GM23338 (cell line): ENCODE results near the gene PDIA4. TPM values are rescaled to one million over a fixed set of nuclear protein-coding genes. Genes with fewer than 3 reads are reported as not detected.

Source experiments
- ATAC-seq: fragments of 200-7000 bp; cut with Tn5 transposase; 3 replicates; pipeline ENCODE4 v1.9.1; 2020
- DNase-seq: peaks from one replicate; pipeline ENCODE4 v3.0.0-alpha.2; 2015; ENCODE audit warnings: low spot score
- H2AFZ ChIP-seq: fragments of 200-600 bp; sonication (generic); 2 replicates; pipeline ENCODE4 v1.8.0; 2016; ENCODE audit warnings: antibody characterized with exemption, mild to moderate bottlenecking, moderate library complexity
- H3F3A ChIP-seq: fragments of 200-600 bp; sonication (generic); replicated peaks from 2 replicates; pipeline ENCODE4 v1.8.0; 2017; ENCODE audit warnings: antibody characterized with exemption, mixed run types, low read depth
- H3K27ac ChIP-seq: fragments of 200-600 bp; sonication (generic); 2 replicates; pipeline ENCODE4 v1.6.1; 2016; ENCODE audit warnings: low read depth
- H3K27me3 ChIP-seq: fragments of 200-600 bp; sonication (generic); 2 replicates; pipeline ENCODE4 v1.8.0; 2016; ENCODE audit warnings: mild to moderate bottlenecking, mixed run types, moderate library complexity; ENCODE audit not compliant: insufficient read depth
- H3K36me3 ChIP-seq: fragments of 200-600 bp; sonication (generic); 2 replicates; pipeline ENCODE4 v1.8.0; 2016; ENCODE audit warnings: mild to moderate bottlenecking; ENCODE audit not compliant: insufficient read depth
- H3K4me1 ChIP-seq: fragments of 200-600 bp; sonication (generic); 2 replicates; pipeline ENCODE4 v1.8.0; 2016; ENCODE audit warnings: mild to moderate bottlenecking, moderate library complexity; ENCODE audit not compliant: insufficient read depth
- H3K4me2 ChIP-seq: fragments of 200-600 bp; sonication (generic); 2 replicates; pipeline ENCODE4 v1.7.1; 2017; ENCODE audit warnings: mixed run types
- H3K4me3 ChIP-seq: fragments of 200-600 bp; sonication (generic); 2 replicates; pipeline ENCODE4 v1.6.1; 2016; ENCODE audit warnings: mixed run types
- H3K79me2 ChIP-seq: fragments of 200-600 bp; sonication (generic); replicated peaks from 2 replicates; pipeline ENCODE4 v1.8.0; 2017; ENCODE audit warnings: mild to moderate bottlenecking; ENCODE audit not compliant: insufficient read depth
- H3K9me2 ChIP-seq: fragments of 200-600 bp; sonication (generic); 2 replicates; pipeline ENCODE4 v1.8.0; 2017; ENCODE audit not compliant: insufficient read depth
- H4K20me1 ChIP-seq: fragments of 200-600 bp; sonication (generic); replicated peaks from 2 replicates; pipeline ENCODE4 v1.8.0; 2017; ENCODE audit warnings: mild to moderate bottlenecking; ENCODE audit not compliant: insufficient read depth
- H3K27ac Mint-ChIP-seq: 2 replicates; pipeline ENCODE4 v1.8.0; 2020; ENCODE audit warnings: inconsistent platforms, mild to moderate bottlenecking, moderate library complexity, mixed read lengths
- H3K27me3 Mint-ChIP-seq: 3 replicates; pipeline ENCODE4 v1.8.0; 2022; ENCODE audit warnings: low read depth, mild to moderate bottlenecking, moderate library complexity, mixed read lengths, inconsistent platforms; ENCODE audit not compliant: insufficient read depth, poor library complexity
- H3K36me3 Mint-ChIP-seq: 3 replicates; pipeline ENCODE4 v1.8.0; 2021; ENCODE audit warnings: low read depth, mild to moderate bottlenecking, inconsistent platforms, moderate library complexity, mixed read lengths
- H3K4me1 Mint-ChIP-seq: 3 replicates; pipeline ENCODE4 v1.8.0; 2020; ENCODE audit warnings: mild to moderate bottlenecking, inconsistent platforms, mixed read lengths
- H3K4me3 Mint-ChIP-seq: 3 replicates; pipeline ENCODE4 v1.8.0; 2021; ENCODE audit warnings: moderate library complexity, mild to moderate bottlenecking, inconsistent platforms, mixed read lengths
- H3K9me3 Mint-ChIP-seq: 3 replicates; pipeline ENCODE4 v1.8.0; 2020; ENCODE audit warnings: moderate library complexity, mild to moderate bottlenecking, inconsistent platforms, mixed read lengths
- CREB1 ChIP-seq: fragments of 250-450 bp; sonication (Bioruptor Pico); IDR thresholded peaks from 2 replicates; pipeline ENCODE4 v1.5.0; 2020; ENCODE audit warnings: low read depth, mild to moderate bottlenecking, moderate library complexity
- EZH2 ChIP-seq: fragments of 200-600 bp; sonication (generic); IDR thresholded peaks from one replicate; pipeline ENCODE4 v1.8.0; 2017; ENCODE audit warnings: antibody characterized with exemption, mild to moderate bottlenecking, low read depth; ENCODE audit not compliant: unreplicated experiment
- EZH2phosphoT487 ChIP-seq: fragments of 200-600 bp; sonication (generic); IDR thresholded peaks from one replicate; pipeline ENCODE4 v1.8.1; 2018; ENCODE audit warnings: antibody characterized with exemption; ENCODE audit not compliant: unreplicated experiment
- JUNB ChIP-seq: IDR thresholded peaks from one replicate; pipeline ENCODE4 v1.6.1; 2016; ENCODE audit warnings: antibody characterized with exemption; ENCODE audit not compliant: unreplicated experiment
- NANOG ChIP-seq: IDR thresholded peaks from 2 replicates; pipeline ENCODE4 v1.6.1; 2016; ENCODE audit warnings: antibody characterized with exemption, borderline replicate concordance
- POLR2AphosphoS5 ChIP-seq: IDR thresholded peaks from 2 replicates; pipeline ENCODE4 v1.6.1; 2016; ENCODE audit warnings: antibody characterized with exemption, low read depth
- STAT1 ChIP-seq: IDR thresholded peaks from one replicate; pipeline ENCODE4 v1.6.1; 2016; ENCODE audit warnings: antibody characterized with exemption; ENCODE audit not compliant: unreplicated experiment
- ZNF114 ChIP-seq: fragments of 250-450 bp; sonication (Bioruptor Pico); IDR thresholded peaks from 2 replicates; pipeline ENCODE4 v1.5.0; 2020; ENCODE audit warnings: mild to moderate bottlenecking, moderate library complexity
- ZNF331 ChIP-seq: fragments of 250-450 bp; sonication (Bioruptor Pico); IDR thresholded peaks from 2 replicates; pipeline ENCODE4 v1.5.0; 2020; ENCODE audit warnings: low read depth, mild to moderate bottlenecking, moderate library complexity
- polyA plus RNA-seq: library from polyadenylated mRNA; unstranded; fragments of >200 nt; fragmentation: Nextera tagmentation; extraction: Ambion mirVana; gene quantifications from 2 replicates; pipeline ENCODE4 v1.2.1, GENCODE V29; 2016
- total RNA-seq: library from RNA; depleted of rRNA; stranded (reverse); fragments of >200 nt; shearing (Covaris generic); gene quantifications from 2 replicates; pipeline ENCODE4 v1.2.3, GENCODE V29; 2014
- TF ChIP-seq, protein P1 (sequence below): IDR thresholded peaks from 2 replicates; pipeline ENCODE4 v1.6.1; 2016; ENCODE audit warnings: antibody characterized with exemption
- TF ChIP-seq, protein P2 (sequence below), 2 experiments: fragments of 200-600 bp in 1 of 2; sonication (generic) in 1 of 2; conservative IDR thresholded peaks; 2 replicates each; pipeline versions ENCODE4 v1.5.1 to v1.6.1; 2016 to 2017; ENCODE audit warnings: antibody characterized with exemption in 2 of 2, low read depth in 2 of 2, mild to moderate bottlenecking in 2 of 2, moderate library complexity in 1 of 2
- TF ChIP-seq, protein P3 (sequence below): fragments of 250-450 bp; sonication (Bioruptor Pico); IDR thresholded peaks from 2 replicates; pipeline ENCODE4 v1.5.0; 2020; ENCODE audit warnings: mild to moderate bottlenecking, moderate library complexity
- TF ChIP-seq, protein P4 (sequence below): IDR thresholded peaks from one replicate; pipeline ENCODE4 v1.6.1; 2018; ENCODE audit warnings: antibody characterized with exemption; ENCODE audit not compliant: unreplicated experiment

Gene PDIA4
- total and polyA plus RNA-seq, 2 experiments from 2014 or later: 196 to 332 TPM

DNA sequence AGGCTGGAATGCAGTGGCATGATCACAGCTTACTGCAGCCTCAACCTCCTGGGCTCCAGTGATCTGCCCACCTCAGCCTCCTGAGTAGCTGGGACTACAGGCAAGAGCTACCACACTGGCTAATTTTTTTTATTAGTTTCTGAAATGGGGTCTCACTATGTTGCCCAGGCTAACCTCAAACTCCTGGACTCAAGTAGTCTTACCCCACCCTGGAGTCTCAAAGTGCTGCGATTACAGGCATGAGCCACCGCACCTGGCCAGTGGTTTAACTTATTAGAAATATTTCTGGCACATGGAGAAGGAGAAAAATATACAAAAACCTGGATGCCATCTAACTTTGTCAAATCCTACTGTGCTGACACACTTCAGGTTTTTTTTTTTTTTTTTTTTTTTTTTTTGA lies 47.0 kb upstream of the PDIA4 start:
- H3K36me3 ChIP-seq: peaks cover 25% of the 10 kb centered on the region
- H3K27ac ChIP-seq: no peak overlapping the region
- H2AFZ ChIP-seq: no peak overlapping the region
- H3K9me2 ChIP-seq: no peaks in the 10 kb centered on the region; the same call in 1 of the 2 replicates
- Mint-ChIP-seq H3K4me1 (0 out of 3 replicates have a peak, but pooled peaks cover 5% of the 10 kb centered on the region), H3K4me3 (no peak overlapping the region), H3K9me3 (no peaks in the 10 kb centered on the region; the same call in 2 of the 3 replicates), H3K27ac (no peak overlapping the region), H3K36me3 (peaks cover 59% of the 10 kb centered on the region), H3K27me3 (peaks cover 5% of the 10 kb centered on the region)
- no peak overlapping the region for H3K4me3 ChIP-seq
- ATAC-seq (no peak), DNase-seq (no peak)
- H3K27me3 ChIP-seq: no peaks in the 10 kb centered on the region
- H3F3A ChIP-seq: peaks cover 38% of the 10 kb centered on the region
- no peaks in the 10 kb centered on the region; the same call in 1 of the 2 replicates for H3K4me1 ChIP-seq
- H3K79me2 ChIP-seq: peaks cover 16% of the 10 kb centered on the region
- TF ChIP-seq, protein P1, sequence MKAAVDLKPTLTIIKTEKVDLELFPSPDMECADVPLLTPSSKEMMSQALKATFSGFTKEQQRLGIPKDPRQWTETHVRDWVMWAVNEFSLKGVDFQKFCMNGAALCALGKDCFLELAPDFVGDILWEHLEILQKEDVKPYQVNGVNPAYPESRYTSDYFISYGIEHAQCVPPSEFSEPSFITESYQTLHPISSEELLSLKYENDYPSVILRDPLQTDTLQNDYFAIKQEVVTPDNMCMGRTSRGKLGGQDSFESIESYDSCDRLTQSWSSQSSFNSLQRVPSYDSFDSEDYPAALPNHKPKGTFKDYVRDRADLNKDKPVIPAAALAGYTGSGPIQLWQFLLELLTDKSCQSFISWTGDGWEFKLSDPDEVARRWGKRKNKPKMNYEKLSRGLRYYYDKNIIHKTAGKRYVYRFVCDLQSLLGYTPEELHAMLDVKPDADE: no peak
- no peak for TF ChIP-seq POLR2AphosphoS5
- TF ChIP-seq ZNF331 (CRISPR knock-in tag): no peak
- TF ChIP-seq, protein P2, sequence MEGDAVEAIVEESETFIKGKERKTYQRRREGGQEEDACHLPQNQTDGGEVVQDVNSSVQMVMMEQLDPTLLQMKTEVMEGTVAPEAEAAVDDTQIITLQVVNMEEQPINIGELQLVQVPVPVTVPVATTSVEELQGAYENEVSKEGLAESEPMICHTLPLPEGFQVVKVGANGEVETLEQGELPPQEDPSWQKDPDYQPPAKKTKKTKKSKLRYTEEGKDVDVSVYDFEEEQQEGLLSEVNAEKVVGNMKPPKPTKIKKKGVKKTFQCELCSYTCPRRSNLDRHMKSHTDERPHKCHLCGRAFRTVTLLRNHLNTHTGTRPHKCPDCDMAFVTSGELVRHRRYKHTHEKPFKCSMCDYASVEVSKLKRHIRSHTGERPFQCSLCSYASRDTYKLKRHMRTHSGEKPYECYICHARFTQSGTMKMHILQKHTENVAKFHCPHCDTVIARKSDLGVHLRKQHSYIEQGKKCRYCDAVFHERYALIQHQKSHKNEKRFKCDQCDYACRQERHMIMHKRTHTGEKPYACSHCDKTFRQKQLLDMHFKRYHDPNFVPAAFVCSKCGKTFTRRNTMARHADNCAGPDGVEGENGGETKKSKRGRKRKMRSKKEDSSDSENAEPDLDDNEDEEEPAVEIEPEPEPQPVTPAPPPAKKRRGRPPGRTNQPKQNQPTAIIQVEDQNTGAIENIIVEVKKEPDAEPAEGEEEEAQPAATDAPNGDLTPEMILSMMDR (conservative IDR thresholded peaks at IDR 0.05; ENCODE audit: low read depth in 2 of 2): no peak
- no peak for TF ChIP-seq CREB1 (CRISPR knock-in tag)
- TF ChIP-seq STAT1: no peak
- TF ChIP-seq ZNF114 (CRISPR knock-in tag): no peak
- TF ChIP-seq JUNB: no peak
- no peak for TF ChIP-seq EZH2
- TF ChIP-seq, protein P3, sequence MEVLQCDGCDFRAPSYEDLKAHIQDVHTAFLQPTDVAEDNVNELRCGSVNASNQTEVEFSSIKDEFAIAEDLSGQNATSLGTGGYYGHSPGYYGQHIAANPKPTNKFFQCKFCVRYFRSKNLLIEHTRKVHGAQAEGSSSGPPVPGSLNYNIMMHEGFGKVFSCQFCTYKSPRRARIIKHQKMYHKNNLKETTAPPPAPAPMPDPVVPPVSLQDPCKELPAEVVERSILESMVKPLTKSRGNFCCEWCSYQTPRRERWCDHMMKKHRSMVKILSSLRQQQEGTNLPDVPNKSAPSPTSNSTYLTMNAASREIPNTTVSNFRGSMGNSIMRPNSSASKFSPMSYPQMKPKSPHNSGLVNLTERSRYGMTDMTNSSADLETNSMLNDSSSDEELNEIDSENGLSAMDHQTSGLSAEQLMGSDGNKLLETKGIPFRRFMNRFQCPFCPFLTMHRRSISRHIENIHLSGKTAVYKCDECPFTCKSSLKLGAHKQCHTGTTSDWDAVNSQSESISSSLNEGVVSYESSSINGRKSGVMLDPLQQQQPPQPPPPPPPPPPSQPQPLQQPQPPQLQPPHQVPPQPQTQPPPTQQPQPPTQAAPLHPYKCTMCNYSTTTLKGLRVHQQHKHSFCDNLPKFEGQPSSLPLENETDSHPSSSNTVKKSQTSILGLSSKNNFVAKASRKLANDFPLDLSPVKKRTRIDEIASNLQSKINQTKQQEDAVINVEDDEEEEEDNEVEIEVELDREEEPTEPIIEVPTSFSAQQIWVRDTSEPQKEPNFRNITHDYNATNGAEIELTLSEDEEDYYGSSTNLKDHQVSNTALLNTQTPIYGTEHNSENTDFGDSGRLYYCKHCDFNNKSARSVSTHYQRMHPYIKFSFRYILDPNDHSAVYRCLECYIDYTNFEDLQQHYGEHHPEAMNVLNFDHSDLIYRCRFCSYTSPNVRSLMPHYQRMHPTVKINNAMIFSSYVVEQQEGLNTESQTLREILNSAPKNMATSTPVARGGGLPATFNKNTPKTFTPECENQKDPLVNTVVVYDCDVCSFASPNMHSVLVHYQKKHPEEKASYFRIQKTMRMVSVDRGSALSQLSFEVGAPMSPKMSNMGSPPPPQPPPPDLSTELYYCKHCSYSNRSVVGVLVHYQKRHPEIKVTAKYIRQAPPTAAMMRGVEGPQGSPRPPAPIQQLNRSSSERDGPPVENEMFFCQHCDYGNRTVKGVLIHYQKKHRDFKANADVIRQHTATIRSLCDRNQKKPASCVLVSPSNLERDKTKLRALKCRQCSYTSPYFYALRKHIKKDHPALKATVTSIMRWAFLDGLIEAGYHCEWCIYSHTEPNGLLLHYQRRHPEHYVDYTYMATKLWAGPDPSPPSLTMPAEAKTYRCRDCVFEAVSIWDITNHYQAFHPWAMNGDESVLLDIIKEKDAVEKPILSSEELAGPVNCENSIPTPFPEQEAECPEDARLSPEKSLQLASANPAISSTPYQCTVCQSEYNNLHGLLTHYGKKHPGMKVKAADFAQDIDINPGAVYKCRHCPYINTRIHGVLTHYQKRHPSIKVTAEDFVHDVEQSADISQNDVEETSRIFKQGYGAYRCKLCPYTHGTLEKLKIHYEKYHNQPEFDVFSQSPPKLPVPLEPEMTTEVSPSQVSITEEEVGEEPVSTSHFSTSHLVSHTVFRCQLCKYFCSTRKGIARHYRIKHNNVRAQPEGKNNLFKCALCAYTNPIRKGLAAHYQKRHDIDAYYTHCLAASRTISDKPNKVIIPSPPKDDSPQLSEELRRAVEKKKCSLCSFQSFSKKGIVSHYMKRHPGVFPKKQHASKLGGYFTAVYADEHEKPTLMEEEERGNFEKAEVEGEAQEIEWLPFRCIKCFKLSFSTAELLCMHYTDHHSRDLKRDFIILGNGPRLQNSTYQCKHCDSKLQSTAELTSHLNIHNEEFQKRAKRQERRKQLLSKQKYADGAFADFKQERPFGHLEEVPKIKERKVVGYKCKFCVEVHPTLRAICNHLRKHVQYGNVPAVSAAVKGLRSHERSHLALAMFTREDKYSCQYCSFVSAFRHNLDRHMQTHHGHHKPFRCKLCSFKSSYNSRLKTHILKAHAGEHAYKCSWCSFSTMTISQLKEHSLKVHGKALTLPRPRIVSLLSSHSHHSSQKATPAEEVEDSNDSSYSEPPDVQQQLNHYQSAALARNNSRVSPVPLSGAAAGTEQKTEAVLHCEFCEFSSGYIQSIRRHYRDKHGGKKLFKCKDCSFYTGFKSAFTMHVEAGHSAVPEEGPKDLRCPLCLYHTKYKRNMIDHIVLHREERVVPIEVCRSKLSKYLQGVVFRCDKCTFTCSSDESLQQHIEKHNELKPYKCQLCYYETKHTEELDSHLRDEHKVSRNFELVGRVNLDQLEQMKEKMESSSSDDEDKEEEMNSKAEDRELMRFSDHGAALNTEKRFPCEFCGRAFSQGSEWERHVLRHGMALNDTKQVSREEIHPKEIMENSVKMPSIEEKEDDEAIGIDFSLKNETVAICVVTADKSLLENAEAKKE (CRISPR knock-in tag): no peak
- TF ChIP-seq NANOG: no peak
- TF ChIP-seq, protein P4, sequence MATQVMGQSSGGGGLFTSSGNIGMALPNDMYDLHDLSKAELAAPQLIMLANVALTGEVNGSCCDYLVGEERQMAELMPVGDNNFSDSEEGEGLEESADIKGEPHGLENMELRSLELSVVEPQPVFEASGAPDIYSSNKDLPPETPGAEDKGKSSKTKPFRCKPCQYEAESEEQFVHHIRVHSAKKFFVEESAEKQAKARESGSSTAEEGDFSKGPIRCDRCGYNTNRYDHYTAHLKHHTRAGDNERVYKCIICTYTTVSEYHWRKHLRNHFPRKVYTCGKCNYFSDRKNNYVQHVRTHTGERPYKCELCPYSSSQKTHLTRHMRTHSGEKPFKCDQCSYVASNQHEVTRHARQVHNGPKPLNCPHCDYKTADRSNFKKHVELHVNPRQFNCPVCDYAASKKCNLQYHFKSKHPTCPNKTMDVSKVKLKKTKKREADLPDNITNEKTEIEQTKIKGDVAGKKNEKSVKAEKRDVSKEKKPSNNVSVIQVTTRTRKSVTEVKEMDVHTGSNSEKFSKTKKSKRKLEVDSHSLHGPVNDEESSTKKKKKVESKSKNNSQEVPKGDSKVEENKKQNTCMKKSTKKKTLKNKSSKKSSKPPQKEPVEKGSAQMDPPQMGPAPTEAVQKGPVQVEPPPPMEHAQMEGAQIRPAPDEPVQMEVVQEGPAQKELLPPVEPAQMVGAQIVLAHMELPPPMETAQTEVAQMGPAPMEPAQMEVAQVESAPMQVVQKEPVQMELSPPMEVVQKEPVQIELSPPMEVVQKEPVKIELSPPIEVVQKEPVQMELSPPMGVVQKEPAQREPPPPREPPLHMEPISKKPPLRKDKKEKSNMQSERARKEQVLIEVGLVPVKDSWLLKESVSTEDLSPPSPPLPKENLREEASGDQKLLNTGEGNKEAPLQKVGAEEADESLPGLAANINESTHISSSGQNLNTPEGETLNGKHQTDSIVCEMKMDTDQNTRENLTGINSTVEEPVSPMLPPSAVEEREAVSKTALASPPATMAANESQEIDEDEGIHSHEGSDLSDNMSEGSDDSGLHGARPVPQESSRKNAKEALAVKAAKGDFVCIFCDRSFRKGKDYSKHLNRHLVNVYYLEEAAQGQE: no peak
- TF ChIP-seq EZH2phosphoT487: no peak
- no peak overlapping the region for H3K4me2 ChIP-seq
- H4K20me1 ChIP-seq: peaks cover 6% of the 10 kb centered on the region
